HCT116 (cell line): ENCODE results near the gene CHST5.

Source experiments
- POLR2A ChIP-seq: IDR thresholded peaks from 2 replicates; pipeline ENCODE4 v1.7.0; 2011; ENCODE audit warnings: borderline replicate concordance; ENCODE audit not compliant: insufficient read depth, insufficient read length; ENCODE audit errors: extremely low read depth
- SRF ChIP-seq: IDR thresholded peaks from 2 replicates; pipeline ENCODE4 v1.6.1; 2012; ENCODE audit warnings: low read depth
- TF ChIP-seq, protein P1 (sequence below), 3 experiments: fragments of 200-600 bp in 1 of 3; sonication (generic) in 1 of 3; IDR thresholded peaks in 2 of 3; conservative IDR thresholded peaks in 1 of 3; 2 replicates each; pipeline ENCODE4 v1.5.1; 2012 to 2017; ENCODE audit warnings: low read depth in 2 of 3, low read length in 2 of 3, antibody characterized with exemption in 1 of 3, borderline replicate concordance in 1 of 3, control low read depth in 1 of 3, mild to moderate bottlenecking in 1 of 3, mixed read lengths in 1 of 3, mixed run types in 1 of 3, moderate library complexity in 1 of 3; ENCODE audit not compliant: insufficient read depth in 1 of 3
- TF ChIP-seq, protein P2 (sequence below): IDR thresholded peaks from 2 replicates; pipeline ENCODE4 v1.6.1; 2012; ENCODE audit warnings: low read depth

DNA sequence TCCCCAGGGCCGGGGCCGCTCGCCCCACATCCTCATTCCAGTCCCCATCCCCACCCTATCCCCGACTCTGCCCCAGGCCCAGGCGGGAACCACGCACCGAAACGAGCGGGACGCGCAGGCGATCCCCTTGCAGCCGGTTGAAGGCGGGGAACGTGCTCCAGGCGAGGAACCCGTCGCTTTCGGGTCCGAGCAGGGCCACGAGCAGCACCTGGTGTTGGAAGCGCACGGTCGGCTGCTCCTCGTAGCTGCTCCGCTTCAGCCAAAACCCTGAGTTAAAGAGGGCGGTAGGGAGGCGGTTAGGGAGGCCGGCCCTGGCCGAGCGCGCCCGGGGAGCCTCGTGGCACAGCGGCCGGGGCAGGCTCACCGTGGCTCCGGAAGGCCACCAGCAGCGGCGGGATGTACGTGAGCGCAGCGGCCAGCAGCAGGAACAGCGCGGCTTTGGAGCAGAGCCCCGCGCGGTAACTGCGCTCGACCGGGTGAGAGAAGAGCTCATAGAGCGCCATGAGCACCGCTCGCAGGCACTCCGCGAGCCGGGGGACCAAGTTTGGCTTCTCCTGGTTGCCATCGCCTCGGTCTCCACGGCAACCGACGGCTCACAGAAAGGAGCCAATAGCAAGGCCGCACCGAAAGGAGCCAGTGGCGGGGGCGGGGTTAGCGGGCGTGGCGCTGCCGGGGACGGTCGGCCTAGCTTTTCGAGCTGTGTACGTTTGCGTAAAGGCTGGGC, 20.0 kb upstream of the CHST5 start, which contains the start of gene TMEM231:
- no peak for TF ChIP-seq SRF
- TF ChIP-seq, protein P1, sequence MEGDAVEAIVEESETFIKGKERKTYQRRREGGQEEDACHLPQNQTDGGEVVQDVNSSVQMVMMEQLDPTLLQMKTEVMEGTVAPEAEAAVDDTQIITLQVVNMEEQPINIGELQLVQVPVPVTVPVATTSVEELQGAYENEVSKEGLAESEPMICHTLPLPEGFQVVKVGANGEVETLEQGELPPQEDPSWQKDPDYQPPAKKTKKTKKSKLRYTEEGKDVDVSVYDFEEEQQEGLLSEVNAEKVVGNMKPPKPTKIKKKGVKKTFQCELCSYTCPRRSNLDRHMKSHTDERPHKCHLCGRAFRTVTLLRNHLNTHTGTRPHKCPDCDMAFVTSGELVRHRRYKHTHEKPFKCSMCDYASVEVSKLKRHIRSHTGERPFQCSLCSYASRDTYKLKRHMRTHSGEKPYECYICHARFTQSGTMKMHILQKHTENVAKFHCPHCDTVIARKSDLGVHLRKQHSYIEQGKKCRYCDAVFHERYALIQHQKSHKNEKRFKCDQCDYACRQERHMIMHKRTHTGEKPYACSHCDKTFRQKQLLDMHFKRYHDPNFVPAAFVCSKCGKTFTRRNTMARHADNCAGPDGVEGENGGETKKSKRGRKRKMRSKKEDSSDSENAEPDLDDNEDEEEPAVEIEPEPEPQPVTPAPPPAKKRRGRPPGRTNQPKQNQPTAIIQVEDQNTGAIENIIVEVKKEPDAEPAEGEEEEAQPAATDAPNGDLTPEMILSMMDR (IDR thresholded peaks at IDR 0.05 in 2 of 3, conservative IDR thresholded peaks at IDR 0.05 in 1 of 3; ENCODE audit: borderline replicate concordance in 1 of 3, insufficient read depth in 1 of 3, low read depth in 2 of 3, low read length in 2 of 3) = no peak
- no peak for TF ChIP-seq POLR2A
- TF ChIP-seq, protein P2, sequence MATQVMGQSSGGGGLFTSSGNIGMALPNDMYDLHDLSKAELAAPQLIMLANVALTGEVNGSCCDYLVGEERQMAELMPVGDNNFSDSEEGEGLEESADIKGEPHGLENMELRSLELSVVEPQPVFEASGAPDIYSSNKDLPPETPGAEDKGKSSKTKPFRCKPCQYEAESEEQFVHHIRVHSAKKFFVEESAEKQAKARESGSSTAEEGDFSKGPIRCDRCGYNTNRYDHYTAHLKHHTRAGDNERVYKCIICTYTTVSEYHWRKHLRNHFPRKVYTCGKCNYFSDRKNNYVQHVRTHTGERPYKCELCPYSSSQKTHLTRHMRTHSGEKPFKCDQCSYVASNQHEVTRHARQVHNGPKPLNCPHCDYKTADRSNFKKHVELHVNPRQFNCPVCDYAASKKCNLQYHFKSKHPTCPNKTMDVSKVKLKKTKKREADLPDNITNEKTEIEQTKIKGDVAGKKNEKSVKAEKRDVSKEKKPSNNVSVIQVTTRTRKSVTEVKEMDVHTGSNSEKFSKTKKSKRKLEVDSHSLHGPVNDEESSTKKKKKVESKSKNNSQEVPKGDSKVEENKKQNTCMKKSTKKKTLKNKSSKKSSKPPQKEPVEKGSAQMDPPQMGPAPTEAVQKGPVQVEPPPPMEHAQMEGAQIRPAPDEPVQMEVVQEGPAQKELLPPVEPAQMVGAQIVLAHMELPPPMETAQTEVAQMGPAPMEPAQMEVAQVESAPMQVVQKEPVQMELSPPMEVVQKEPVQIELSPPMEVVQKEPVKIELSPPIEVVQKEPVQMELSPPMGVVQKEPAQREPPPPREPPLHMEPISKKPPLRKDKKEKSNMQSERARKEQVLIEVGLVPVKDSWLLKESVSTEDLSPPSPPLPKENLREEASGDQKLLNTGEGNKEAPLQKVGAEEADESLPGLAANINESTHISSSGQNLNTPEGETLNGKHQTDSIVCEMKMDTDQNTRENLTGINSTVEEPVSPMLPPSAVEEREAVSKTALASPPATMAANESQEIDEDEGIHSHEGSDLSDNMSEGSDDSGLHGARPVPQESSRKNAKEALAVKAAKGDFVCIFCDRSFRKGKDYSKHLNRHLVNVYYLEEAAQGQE = no peak
